HepG2 (cell line): Measurements from ENCODE around the gene ZNF273. TPM values are rescaled to one million over a fixed set of nuclear protein-coding genes. Genes with fewer than 3 reads are reported as not detected.

Experiments
- ATAC-seq: fragments of 200-7000 bp; cut with Tn5 transposase; 3 replicates; pipeline ENCODE4 v1.9.1; 2020; ENCODE audit warnings: mild to moderate bottlenecking, moderate library complexity
- BruUV-seq: library from RNA; stranded (reverse); fragments of 400-500 nt; replicated peaks from 2 replicates; lab custom pipeline; 2021; lab: Mats Ljungman, UMichigan
- CTCF ChIA-PET: fragments of 300-600 bp; formaldehyde crosslinking; extraction: SDS; loops from one replicate; lab custom pipeline; 2021; ENCODE audit warnings: low total read pairs, inconsistent platforms, low intra/inter-chr PET ratio; lab: Yijun Ruan, JAX
- POLR2A ChIA-PET: fragments of 350-600 bp; sonication (Branson Sonifier 250); formaldehyde crosslinking; loops from one replicate; lab custom pipeline; 2020; ENCODE audit warnings: antibody characterized with exemption, inconsistent platforms; lab: Yijun Ruan, JAX
- DNase-seq: peaks from one replicate; pipeline ENCODE4 v3.0.0-alpha.2; 2015; ENCODE audit warnings: low spot score
- FAIRE-seq: peaks from 3 replicates; lab custom pipeline; 2011; peaks lifted over from hg19 to GRCh38; lab: Jason Lieb, UNC
- H2AFZ ChIP-seq: one replicate; pipeline ENCODE4 v1.6.1; 2011; ENCODE audit warnings: low read length, inconsistent platforms
- H3K27ac ChIP-seq: fragments of 300-600 bp; 3 replicates; pipeline ENCODE4 v1.8.0; 2011; ENCODE audit warnings: mixed run types, mild to moderate bottlenecking, mixed read lengths, low read length, inconsistent platforms; ENCODE audit not compliant: insufficient read depth; ENCODE audit errors: extremely low read length
- H3K27me3 ChIP-seq, 2 experiments: fragments of 200-600 bp in 1 of 2; 2 replicates in 1 of 2; 3 replicates in 1 of 2; pipeline versions ENCODE4 v1.6.0 to v1.8.0; 2011; ENCODE audit warnings: low read length in 2 of 2, mild to moderate bottlenecking in 2 of 2, moderate library complexity in 2 of 2, inconsistent platforms in 1 of 2; ENCODE audit not compliant: insufficient read depth in 2 of 2, control insufficient read depth in 1 of 2
- H3K36me3 ChIP-seq, 2 experiments: fragments of 200-600 bp in 1 of 2; replicated peaks in 1 of 2; 2 replicates in 1 of 2; 3 replicates in 1 of 2; pipeline versions ENCODE4 v1.5.1 to v1.8.0; 2011; ENCODE audit warnings: low read length in 2 of 2, inconsistent platforms in 1 of 2; ENCODE audit not compliant: insufficient read depth in 2 of 2, control insufficient read depth in 1 of 2
- H3K4me1 ChIP-seq: 2 replicates; pipeline ENCODE4 v1.5.1; 2012; ENCODE audit warnings: low read length, inconsistent platforms; ENCODE audit not compliant: insufficient read depth
- H3K4me2 ChIP-seq: 2 replicates; pipeline ENCODE4 v1.6.0; 2011; ENCODE audit warnings: low read depth, low read length, inconsistent platforms
- H3K4me3 ChIP-seq, 3 experiments: fragments of 200-600 bp in 1 of 3; sonication (generic), shearing (Covaris generic) in 1 of 3; replicated peaks in 1 of 3; 2 replicates each; pipeline ENCODE4 v1.5.1; 2011 to 2016; ENCODE audit warnings: low read length in 3 of 3, inconsistent platforms in 2 of 3, low read depth in 2 of 3, mild to moderate bottlenecking in 2 of 3, control low read depth in 1 of 3, mixed read lengths in 1 of 3; ENCODE audit not compliant: insufficient read depth in 1 of 3
- H3K79me2 ChIP-seq: one replicate; pipeline ENCODE4 v1.6.1; 2011; ENCODE audit warnings: low read length, inconsistent platforms; ENCODE audit not compliant: insufficient read depth
- H3K9ac ChIP-seq: 2 replicates; pipeline ENCODE4 v1.6.0; 2011; ENCODE audit warnings: mild to moderate bottlenecking, low read depth, low read length, inconsistent platforms; ENCODE audit not compliant: insufficient read depth
- H3K9me3 ChIP-seq: 2 replicates; pipeline ENCODE4 v1.5.1; 2012; ENCODE audit warnings: mild to moderate bottlenecking, low read length
- H4K20me1 ChIP-seq: 2 replicates; pipeline ENCODE4 v1.6.0; 2011; ENCODE audit warnings: inconsistent platforms, mild to moderate bottlenecking, low read length, moderate library complexity; ENCODE audit not compliant: insufficient read depth
- BCL3 ChIP-seq: sonication (generic); formaldehyde crosslinking; IDR thresholded peaks from 2 replicates; pipeline ENCODE4 v1.5.1; 2020; ENCODE audit warnings: mild to moderate bottlenecking, missing genetic modification reagents, moderate library complexity
- FOXA1 ChIP-seq, 2 experiments: fragments of 450-650 bp in 1 of 2; sonication (generic) in 1 of 2; formaldehyde crosslinking in 1 of 2; IDR thresholded peaks; 2 replicates each; pipeline versions ENCODE4 v1.4.0 to v1.6.1; 2016 to 2020; ENCODE audit warnings: missing genetic modification reagents in 1 of 2
- HNRNPH1 ChIP-seq: fragments of 200-400 bp; formaldehyde crosslinking; optimal IDR thresholded peaks from 2 replicates; pipeline ENCODE3; 2017; ENCODE audit warnings: mild to moderate bottlenecking, low read depth, low read length
- HNRNPL ChIP-seq: fragments of 200-400 bp; formaldehyde crosslinking; IDR thresholded peaks from 2 replicates; pipeline ENCODE4 v1.6.1; 2017; ENCODE audit warnings: mild to moderate bottlenecking, low read depth, low read length
- HOXA3 ChIP-seq: sonication (generic); formaldehyde crosslinking; IDR thresholded peaks from 2 replicates; pipeline ENCODE4 v1.5.0; 2020; ENCODE audit warnings: missing genetic modification reagents
- KDM6A ChIP-seq: IDR thresholded peaks from 2 replicates; pipeline ENCODE4 v1.6.1; 2016; ENCODE audit warnings: low read depth
- NR2F6 ChIP-seq, 2 experiments: IDR thresholded peaks; 2 replicates each; pipeline ENCODE4 v1.6.1; 2016; ENCODE audit warnings: antibody characterized with exemption in 1 of 2, mild to moderate bottlenecking in 1 of 2
- POLR2AphosphoS5 ChIP-seq: IDR thresholded peaks from 2 replicates; pipeline ENCODE4 v1.6.1; 2012; ENCODE audit warnings: low read depth, low read length
- RARA ChIP-seq: IDR thresholded peaks from 2 replicates; pipeline ENCODE4 v1.6.1; 2016; ENCODE audit warnings: missing genetic modification reagents, missing compliant biosample characterization
- RFXAP ChIP-seq: sonication (generic); formaldehyde crosslinking; IDR thresholded peaks from 2 replicates; pipeline ENCODE4 v1.4.0; 2020; ENCODE audit warnings: missing genetic modification reagents, borderline replicate concordance
- SNAI1 ChIP-seq: sonication (generic); formaldehyde crosslinking; IDR thresholded peaks from 2 replicates; pipeline ENCODE4 v1.5.0; 2020; ENCODE audit warnings: mild to moderate bottlenecking, missing genetic modification reagents, borderline replicate concordance
- TERF1 ChIP-seq: sonication (generic); formaldehyde crosslinking; IDR thresholded peaks from 2 replicates; pipeline ENCODE4 v1.8.0; 2022; ENCODE audit warnings: mild to moderate bottlenecking, missing genetic modification reagents, moderate library complexity
- ZFP90 ChIP-seq: sonication (generic); formaldehyde crosslinking; IDR thresholded peaks from 2 replicates; pipeline ENCODE4 v1.8.0; 2022; ENCODE audit warnings: missing genetic modification reagents, mild to moderate bottlenecking, inconsistent platforms, borderline replicate concordance
- ZFYVE20 ChIP-seq: sonication (generic); formaldehyde crosslinking; IDR thresholded peaks from 2 replicates; pipeline ENCODE4 v1.8.0; 2023; ENCODE audit warnings: low read depth, mild to moderate bottlenecking, moderate library complexity, missing genetic modification reagents, borderline replicate concordance
- ZMYM4 ChIP-seq: sonication (generic); formaldehyde crosslinking; IDR thresholded peaks from 2 replicates; pipeline ENCODE4 v1.8.1; 2023; ENCODE audit warnings: mild to moderate bottlenecking, missing genetic modification reagents
- ZNF354B ChIP-seq: sonication (generic); formaldehyde crosslinking; IDR thresholded peaks from 2 replicates; pipeline ENCODE4 v1.8.0; 2022; ENCODE audit warnings: mild to moderate bottlenecking, missing genetic modification reagents
- ZNF362 ChIP-seq: sonication (generic); formaldehyde crosslinking; IDR thresholded peaks from 2 replicates; pipeline ENCODE4 v1.4.0; 2020; ENCODE audit warnings: missing genetic modification reagents, mild to moderate bottlenecking, borderline replicate concordance
- WGBS: methylation state at CpG from one replicate; pipeline ENCODE4 v1.1.6; 2017; ENCODE audit warnings: low lambda C conversion rate; 5-methylcytosine and 5-hydroxymethylcytosine counted together
- in situ Hi-C: cut with HindIII; loops from 2 replicates; pipeline ENCODE4 v1.10.0; 2017; ENCODE audit warnings: low pct_unique_long_range_greater_than_20kb; ENCODE audit not compliant: extremely low pct_ligation_motif_present
- intact Hi-C: fragments of 100-400 bp; cut with micrococcal nuclease; formaldehyde crosslinking; loops from one replicate; pipeline ENCODE4 v1.10.0; 2022; ENCODE audit not compliant: unreplicated experiment
- polyA plus RNA-seq, 8 experiments: library from polyadenylated mRNA; depleted of rRNA in 3 of 8; stranded (reverse) in 7 of 8; unstranded in 1 of 8; fragments of >200 nt; fragmentation: Illumina TruSeq in 4 of 8; extraction: Trizol in 4 of 8; gene quantifications; 2 replicates each; pipeline versions ENCODE4 v1.2.1 to v1.2.3, GENCODE V29; 2011 to 2016; ENCODE audit warnings: low read depth in 4 of 8, missing spikeins in 1 of 8, mixed read lengths in 1 of 8; ENCODE audit not compliant: insufficient read depth in 1 of 8
- total RNA-seq, 5 experiments: library from RNA; depleted of rRNA; stranded (reverse); fragments of >200 nt; fragmentation: Illumina TruSeq; extraction: Trizol; gene quantifications; 2 replicates each; pipeline ENCODE4 v1.2.3, GENCODE V29; 2016; ENCODE audit warnings: low read depth in 1 of 5
- TF ChIP-seq, protein P1 (sequence below): sonication (generic); formaldehyde crosslinking; IDR thresholded peaks from 2 replicates; pipeline ENCODE4 v1.5.0; 2020; ENCODE audit warnings: mild to moderate bottlenecking, missing genetic modification reagents, moderate library complexity
- TF ChIP-seq, protein P2 (sequence below): IDR thresholded peaks from 2 replicates; pipeline ENCODE4 v1.6.1; 2016; ENCODE audit warnings: low read depth, borderline replicate concordance

ZNF273 gene
- total and polyA plus RNA-seq, 2 of the 13 experiments (the other 11 are each of a cell fraction or from before 2014, with no cell fraction given), result 1.7 to 5.8 TPM

GRCh38 chr7:64905133-64905532 is 2.1 kb downstream of the ZNF273 start (continued):
- TF ChIP-seq ZNF362 (CRISPR knock-in tag) (peak; percentile 85), ZMYM4 (CRISPR knock-in tag) (peak; percentile 46; the same call in 1 of the 2 replicates), RARA (CRISPR knock-in tag) (peak; percentile 61), HOXA3 (CRISPR knock-in tag) (0 out of 2 replicates have a peak, but pooled peaks have one; percentile 25), HNRNPH1 (no peak), BCL3 (CRISPR knock-in tag) (no peak), NR2F6 (IDR thresholded peaks at IDR 0.05) (peak; percentile 46), NR2F6 (CRISPR knock-in tag; IDR thresholded peaks at IDR 0.05) (peak; percentile 25; the same call in 1 of the 2 replicates)
- TF ChIP-seq, protein P1, sequence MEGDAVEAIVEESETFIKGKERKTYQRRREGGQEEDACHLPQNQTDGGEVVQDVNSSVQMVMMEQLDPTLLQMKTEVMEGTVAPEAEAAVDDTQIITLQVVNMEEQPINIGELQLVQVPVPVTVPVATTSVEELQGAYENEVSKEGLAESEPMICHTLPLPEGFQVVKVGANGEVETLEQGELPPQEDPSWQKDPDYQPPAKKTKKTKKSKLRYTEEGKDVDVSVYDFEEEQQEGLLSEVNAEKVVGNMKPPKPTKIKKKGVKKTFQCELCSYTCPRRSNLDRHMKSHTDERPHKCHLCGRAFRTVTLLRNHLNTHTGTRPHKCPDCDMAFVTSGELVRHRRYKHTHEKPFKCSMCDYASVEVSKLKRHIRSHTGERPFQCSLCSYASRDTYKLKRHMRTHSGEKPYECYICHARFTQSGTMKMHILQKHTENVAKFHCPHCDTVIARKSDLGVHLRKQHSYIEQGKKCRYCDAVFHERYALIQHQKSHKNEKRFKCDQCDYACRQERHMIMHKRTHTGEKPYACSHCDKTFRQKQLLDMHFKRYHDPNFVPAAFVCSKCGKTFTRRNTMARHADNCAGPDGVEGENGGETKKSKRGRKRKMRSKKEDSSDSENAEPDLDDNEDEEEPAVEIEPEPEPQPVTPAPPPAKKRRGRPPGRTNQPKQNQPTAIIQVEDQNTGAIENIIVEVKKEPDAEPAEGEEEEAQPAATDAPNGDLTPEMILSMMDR (CRISPR knock-in tag), result no peak

- no peaks in the 10 kb centered on the region for H3K27me3 ChIP-seq
- H4K20me1 ChIP-seq, result peaks cover 2% of the 10 kb centered on the region; the same call in 1 of the 2 replicates
- peak overlapping the region; percentile 24; the same call in 1 of the 2 replicates for H3K4me2 ChIP-seq
- CTCF ChIA-PET, result no interaction called here
- intact Hi-C loops, result no loop called here
- no peaks in the 10 kb centered on the region; the same call in 1 of the 2 replicates for H3K9me3 ChIP-seq
- peaks cover 46% of the 10 kb centered on the region for H3K4me1 ChIP-seq
- in situ Hi-C loops, result no loop called here
- peaks cover 48% of the 10 kb centered on the region for H3K79me2 ChIP-seq
- H3K9ac ChIP-seq, result no peak overlapping the region
- 95% methylated on average over 4 of the region's 4 CpGs for WGBS
- no peak overlapping the region for H3K4me3 ChIP-seq
- TF ChIP-seq RFXAP (no peak), SNAI1 (no peak), HNRNPL (no peak), ZFP90 (CRISPR knock-in tag) (no peak), POLR2AphosphoS5 (no peak), ZFYVE20 (no peak), FOXA1 (IDR thresholded peaks at IDR 0.05) (no peak), FOXA1 (CRISPR knock-in tag; IDR thresholded peaks at IDR 0.05) (no peak), TERF1 (CRISPR knock-in tag) (no peak), ZNF354B (CRISPR knock-in tag) (no peak), KDM6A (CRISPR knock-in tag) (no peak)
- TF ChIP-seq, protein P2, sequence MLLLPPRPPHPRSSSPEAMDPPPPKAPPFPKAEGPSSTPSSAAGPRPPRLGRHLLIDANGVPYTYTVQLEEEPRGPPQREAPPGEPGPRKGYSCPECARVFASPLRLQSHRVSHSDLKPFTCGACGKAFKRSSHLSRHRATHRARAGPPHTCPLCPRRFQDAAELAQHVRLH (CRISPR knock-in tag), result no peak
- POLR2A ChIA-PET, result no interaction called here
- BruUV-seq, result no TSS peak
- no peak for FAIRE-seq
- no peak overlapping the region for H2AFZ ChIP-seq
- no peaks in the 10 kb centered on the region for H3K36me3 ChIP-seq
- no peak overlapping the region for H3K27ac ChIP-seq
- no peak for DNase-seq
- no peak for ATAC-seq
These were observed 2.5 kb downstream of the ZNF273 start for GRCh38 chr7:64905547-64905946.
